Neuronal stem cell (in vitro differentiated cells): ENCODE measurements around the gene SPINT1.

Experiments
- DNase-seq: peaks from one replicate; pipeline ENCODE4 v3.0.0-alpha.2; 2013; ENCODE audit warnings: low spot score
- H2AFZ ChIP-seq: one replicate; pipeline ENCODE4 v1.6.1; 2013; ENCODE audit warnings: mild to moderate bottlenecking, low read length, inconsistent platforms
- H2AK5ac ChIP-seq: 2 replicates; pipeline ENCODE4 v1.6.1; 2013; ENCODE audit warnings: low read depth, mild to moderate bottlenecking, inconsistent platforms, low read length, moderate library complexity, mixed read lengths
- H2BK120ac ChIP-seq: 2 replicates; pipeline ENCODE4 v1.6.1; 2013; ENCODE audit warnings: low read depth, mild to moderate bottlenecking, inconsistent platforms, low read length, moderate library complexity, mixed read lengths
- H2BK12ac ChIP-seq: one replicate; pipeline ENCODE4 v1.6.1; 2013; ENCODE audit warnings: low read length, inconsistent platforms
- H2BK15ac ChIP-seq: 2 replicates; pipeline ENCODE4 v1.6.1; 2013; ENCODE audit warnings: mild to moderate bottlenecking, low read length, inconsistent platforms, mixed read lengths
- H2BK5ac ChIP-seq: one replicate; pipeline ENCODE4 v1.6.1; 2013; ENCODE audit warnings: inconsistent platforms, mild to moderate bottlenecking, low read length, moderate library complexity
- H3K14ac ChIP-seq: one replicate; pipeline ENCODE4 v1.6.1; 2013; ENCODE audit warnings: low read length, inconsistent platforms
- H3K18ac ChIP-seq: 2 replicates; pipeline ENCODE4 v1.6.1; 2013; ENCODE audit warnings: low read length, inconsistent platforms
- H3K23ac ChIP-seq: 2 replicates; pipeline ENCODE4 v1.6.1; 2013; ENCODE audit warnings: low read depth, mild to moderate bottlenecking, mixed read lengths, low read length, inconsistent platforms; ENCODE audit not compliant: poor library complexity
- H3K27ac ChIP-seq: replicated peaks from 3 replicates; pipeline ENCODE4 v1.5.1; 2013; ENCODE audit warnings: low read length, inconsistent platforms
- H3K27me3 ChIP-seq, 3 experiments: 2 replicates each; pipeline ENCODE4 v1.6.1; 2013; ENCODE audit warnings: low read length in 3 of 3, mild to moderate bottlenecking in 2 of 3, inconsistent platforms in 1 of 3, low read depth in 1 of 3, mixed read lengths in 1 of 3, moderate library complexity in 1 of 3; ENCODE audit not compliant: control insufficient read depth in 3 of 3, insufficient read depth in 3 of 3
- H3K36me3 ChIP-seq, 2 donors: replicated peaks in 1 of 2; 2 replicates each; pipeline ENCODE4 v1.6.1; 2013; ENCODE audit warnings: low read length in 2 of 2; ENCODE audit not compliant: control insufficient read depth in 2 of 2, insufficient read depth in 2 of 2
- H3K4ac ChIP-seq: 2 replicates; pipeline ENCODE4 v1.6.1; 2013; ENCODE audit warnings: inconsistent platforms, mild to moderate bottlenecking, low read length, moderate library complexity
- H3K4me1 ChIP-seq, 2 donors: 1 replicate in 1 of 2; 2 replicates in 1 of 2; pipeline ENCODE4 v1.6.1; 2013; ENCODE audit warnings: low read length in 2 of 2, low read depth in 1 of 2; ENCODE audit not compliant: control insufficient read depth in 2 of 2, insufficient read depth in 1 of 2
- H3K4me2 ChIP-seq: one replicate; pipeline ENCODE4 v1.6.1; 2013; ENCODE audit warnings: mild to moderate bottlenecking, low read length, inconsistent platforms; ENCODE audit not compliant: insufficient read depth, poor library complexity, severe bottlenecking
- H3K4me3 ChIP-seq, 2 donors: 2 replicates each; pipeline ENCODE4 v1.5.1; 2013; ENCODE audit warnings: low read length in 2 of 2, mild to moderate bottlenecking in 2 of 2, inconsistent platforms in 1 of 2, moderate library complexity in 1 of 2
- H3K79me1 ChIP-seq: one replicate; pipeline ENCODE4 v1.6.1; 2013; ENCODE audit warnings: low read depth, mild to moderate bottlenecking, inconsistent platforms, low read length, moderate library complexity
- H3K9ac ChIP-seq: one replicate; pipeline ENCODE4 v1.6.1; 2013; ENCODE audit warnings: mild to moderate bottlenecking, low read depth, low read length, inconsistent platforms; ENCODE audit not compliant: poor library complexity
- H3K9me3 ChIP-seq, 2 donors: replicated peaks in 1 of 2; 2 replicates each; pipeline versions ENCODE3 to v1.6.1; 2013; ENCODE audit warnings: low read length in 2 of 2, mild to moderate bottlenecking in 2 of 2, inconsistent platforms in 1 of 2, low read depth in 1 of 2, mixed read lengths in 1 of 2, moderate library complexity in 1 of 2; ENCODE audit not compliant: control insufficient read depth in 2 of 2, insufficient read depth in 1 of 2
- H4K8ac ChIP-seq: one replicate; pipeline ENCODE4 v1.6.1; 2013; ENCODE audit warnings: low read depth, mild to moderate bottlenecking, inconsistent platforms, low read length, moderate library complexity
- H4K91ac ChIP-seq: one replicate; pipeline ENCODE4 v1.6.1; 2013; ENCODE audit warnings: low read length, low read depth, mild to moderate bottlenecking, inconsistent platforms; ENCODE audit not compliant: poor library complexity
- WGBS, 2 donors: extraction: QIAGEN DNeasy Blood & Tissue Kit; methylation state at CpG; one replicate each; pipeline ENCODE4 v1.1.7; 2013; ENCODE audit warnings: missing lambda C conversion rate in 2 of 2, mixed read lengths in 1 of 2; ENCODE audit not compliant: insufficient read length in 2 of 2, insufficient replicate concordance in 1 of 2; ENCODE audit errors: extremely low coverage in 2 of 2; 5-methylcytosine and 5-hydroxymethylcytosine counted together

Gene SPINT1

GRCh38 chr15:40904552-40905201 is 60.8 kb downstream of the SPINT1 start:
- Histone ChIP-seq H3K27me3 (no peaks in the 10 kb centered on the region), H2AFZ (no peak overlapping the region), H3K36me3 (peaks cover 37 to 45% of the 10 kb centered on the region in 2 donors), H3K4me1 (peaks cover 5 to 7% of the 10 kb centered on the region in 2 donors), H3K4me3 (no peak overlapping the region), H3K4me2 (no peak overlapping the region), H2BK120ac (no peak overlapping the region), H3K9me3 (no peaks in the 10 kb centered on the region), H3K79me1 (peaks cover 19% of the 10 kb centered on the region), H3K27ac (no peak overlapping the region), H3K18ac (no peak overlapping the region), H3K23ac (no peak overlapping the region), H2AK5ac (no peak overlapping the region), H3K14ac (no peak overlapping the region), H2BK12ac (no peak overlapping the region), H3K4ac (no peak overlapping the region), H3K9ac (no peak overlapping the region), H2BK5ac (no peak overlapping the region), H4K91ac (no peak overlapping the region), H4K8ac (no peak overlapping the region), H2BK15ac (no peak overlapping the region)
- DNase-seq: no peak
- WGBS, 2 donors: no CpG with 5 or more reads among the region's 7 CpGs

GRCh38 chr15:40906091-40906990 is 62.5 kb downstream of the SPINT1 start:
- peak overlapping the region; percentile 63 for H3K18ac ChIP-seq
- H2AK5ac ChIP-seq: peak overlapping the region; percentile 33
- H2AFZ ChIP-seq: peak overlapping the region; percentile 53
- no peak overlapping the region for H3K14ac ChIP-seq
- H3K79me1 ChIP-seq: peaks cover 10% of the 10 kb centered on the region
- no peak overlapping the region for H2BK15ac ChIP-seq
- H2BK12ac ChIP-seq: no peak overlapping the region
- no peaks in the 10 kb centered on the region for H3K27me3 ChIP-seq
- no peak overlapping the region for H2BK120ac ChIP-seq
- H3K9me3 ChIP-seq: no peaks in the 10 kb centered on the region
- H3K4me3 ChIP-seq: peak overlapping the region in 1 of 2 donors; percentile 42
- peak overlapping the region; percentile 67 for H3K4me2 ChIP-seq
- H3K27ac ChIP-seq: no peak overlapping the region
- peaks cover 24 to 29% of the 10 kb centered on the region in 2 donors for H3K36me3 ChIP-seq
- no peak overlapping the region for H3K4ac ChIP-seq
- peak overlapping the region; percentile 82 for H3K9ac ChIP-seq
- no CpG with 5 or more reads among the region's 36 CpGs for WGBS, 2 donors
- H3K4me1 ChIP-seq: peaks cover 13 to 21% of the 10 kb centered on the region in 2 donors
- DNase-seq: no peak
- H4K91ac ChIP-seq: no peak overlapping the region
- H4K8ac ChIP-seq: no peak overlapping the region
- H2BK5ac ChIP-seq: no peak overlapping the region
- peak overlapping the region; percentile 17 for H3K23ac ChIP-seq

- H3K27me3 ChIP-seq: no peaks in the 10 kb centered on the region
- H2AFZ ChIP-seq: no peak overlapping the region
- H3K36me3 ChIP-seq: peaks cover 22 to 26% of the 10 kb centered on the region in 2 donors
- H3K18ac ChIP-seq: peak overlapping the region; percentile 84
- no peak overlapping the region for H3K27ac ChIP-seq
- peak overlapping the region; percentile 65 for H3K9ac ChIP-seq
- H3K9me3 ChIP-seq: no peaks in the 10 kb centered on the region
- peaks cover 14 to 25% of the 10 kb centered on the region in 2 donors for H3K4me1 ChIP-seq
- H4K91ac ChIP-seq: no peak overlapping the region
- no peak overlapping the region for H3K4me3 ChIP-seq
- H2BK120ac ChIP-seq: no peak overlapping the region
- no peak overlapping the region for H2BK15ac ChIP-seq
- no CpG with 5 or more reads among the region's 22 CpGs for WGBS, 2 donors
- H2BK12ac ChIP-seq: no peak overlapping the region
- H2AK5ac ChIP-seq: peak overlapping the region; percentile 76
- no peak overlapping the region for H3K4ac ChIP-seq
- H3K79me1 ChIP-seq: peaks cover 10% of the 10 kb centered on the region
- H2BK5ac ChIP-seq: no peak overlapping the region
- no peak overlapping the region for H3K14ac ChIP-seq
- H3K23ac ChIP-seq: peak overlapping the region; percentile 31
- H4K8ac ChIP-seq: no peak overlapping the region
- no peak for DNase-seq
- peak overlapping the region; percentile 67 for H3K4me2 ChIP-seq
Measured at GRCh38 chr15:40906991-40907802, 63.3 kb downstream of the SPINT1 start.
